ENCODE measurements around the gene CD38.
"Not testable (repeated sequence)": the region's sequence is repeated elsewhere in the genome, so short reads cannot be mapped to it uniquely, and the experiment has no call there.

- TF ChIP-seq CTCF (IDR thresholded peaks at IDR 0.05; ENCODE audit: borderline replicate concordance, extremely low read depth, low read length, poor library complexity, severe bottlenecking); EZH2 (IDR thresholded peaks at IDR 0.05; ENCODE audit: borderline replicate concordance, low read depth, low read length, severe bottlenecking): not testable (repeated sequence)
Observed at GRCh38 chr4:15841194-15841730, 63.1 kb downstream of the CD38 start.
